Ovary (tissue), 9 donors: ENCODE data around the gene LONRF2. TPM values are rescaled to one million over a fixed set of nuclear protein-coding genes. Genes with fewer than 3 reads are reported as not detected.
"Not testable (repeated sequence)": the region's sequence is repeated elsewhere in the genome, so short reads cannot be mapped to it uniquely, and the experiment has no call there.

Source experiments
- DNase-seq, 5 donors: peaks; one replicate each; pipeline ENCODE4 v3.0.0-alpha.2; 2019 to 2020
- H3K27ac ChIP-seq, 2 donors: fragments of 200-600 bp; one replicate each; pipeline versions ENCODE4 v1.5.1 to v1.8.0; 2019 to 2022
- H3K27me3 ChIP-seq: fragments of 200-600 bp; one replicate; pipeline ENCODE4 v1.8.0; 2022
- H3K36me3 ChIP-seq: fragments of 200-600 bp; sonication (generic); one replicate; pipeline ENCODE4 v1.5.1; 2019
- H3K4me1 ChIP-seq: one replicate; pipeline ENCODE4 v1.8.1; 2013; ENCODE audit warnings: mild to moderate bottlenecking, moderate library complexity; ENCODE audit not compliant: insufficient read depth
- H3K4me3 ChIP-seq: fragments of 200-600 bp; sonication (generic); one replicate; pipeline ENCODE4 v1.5.1; 2017
- H3K9me3 ChIP-seq, 2 donors: fragments of 200-600 bp in 1 of 2; sonication (generic) in 1 of 2; one replicate each; pipeline versions ENCODE4 v1.5.1 to v1.8.1; 2013 to 2019; ENCODE audit warnings: mild to moderate bottlenecking in 1 of 2, moderate library complexity in 1 of 2
- EP300 ChIP-seq: sonication (generic); formaldehyde crosslinking; IDR thresholded peaks from one replicate; pipeline ENCODE4 v1.6.1; 2017; ENCODE audit warnings: antibody characterized with exemption
- POLR2A ChIP-seq: fragments of 450-650 bp; IDR thresholded peaks from one replicate; pipeline ENCODE4 v1.6.1; 2017; ENCODE audit warnings: antibody characterized with exemption, mild to moderate bottlenecking, moderate library complexity
- WGBS, 3 donors: extraction: QIAGEN DNeasy Blood & Tissue Kit in 1 of 3; methylation state at CpG; one replicate each; pipeline versions ENCODE4 v1.1.5 to v1.1.7; 2013 to 2017; 5-methylcytosine and 5-hydroxymethylcytosine counted together
- intact Hi-C, 4 donors: fragments of 100-400 bp; cut with DNase I; formaldehyde crosslinking; loops; one replicate each; pipeline versions ENCODE4 v1.11.0 to v1.15.1; 2022 to 2023
- polyA plus RNA-seq, 2 donors: library from polyadenylated mRNA; stranded (reverse); fragments of 200-250 nt in 1 of 2; fragments of 350-450 nt in 1 of 2; fragmentation: Illumina TruSeq in 1 of 2; extraction: RNeasy Lipid Tissue Mini Kit (QIAGEN cat#74804) in 1 of 2; gene quantifications; one replicate each; pipeline ENCODE4 v1.2.3, GENCODE V29; 2013 to 2014
- total RNA-seq, 7 donors: library from RNA; depleted of rRNA in 2 of 7; stranded (reverse); fragments of >200 nt in 2 of 7; fragmentation: NEBNext Ultra II Directional in 3 of 7; extraction: Animal tissue kit (Norgen Biotek cat#: 25700) in 3 of 7; gene quantifications; one replicate each; pipeline versions ENCODE4 v1.1.0 to v1.2.4, GENCODE V29; 2016 to 2023
- TF ChIP-seq, protein P1 (sequence below), 3 donors: fragments of 450-650 bp in 2 of 3; fragments of 200-600 bp in 1 of 3; IDR thresholded peaks; one replicate each; pipeline versions ENCODE4 v1.5.1 to v1.8.0; 2016 to 2022; ENCODE audit warnings: antibody characterized with exemption in 3 of 3, mild to moderate bottlenecking in 1 of 3
- donor health status: DM: no; HTN: no; CAD: no; lungs with moderate emphysema.
- donor health status: DM: no; HTN: no; CAD: no.
- donor health status: Bipolar disorder and iron deficiency.
- donor health status: DM: yes; HTN: yes; CAD: no.
- donor health status: DM: no; HTN: no; CAD: no.
- donor health status: DM: yes; HTN: yes; CAD: no.

Gene LONRF2
- total and polyA plus RNA-seq, 9 donors: 4.7 to 133 (median 29.5) TPM

DNA sequence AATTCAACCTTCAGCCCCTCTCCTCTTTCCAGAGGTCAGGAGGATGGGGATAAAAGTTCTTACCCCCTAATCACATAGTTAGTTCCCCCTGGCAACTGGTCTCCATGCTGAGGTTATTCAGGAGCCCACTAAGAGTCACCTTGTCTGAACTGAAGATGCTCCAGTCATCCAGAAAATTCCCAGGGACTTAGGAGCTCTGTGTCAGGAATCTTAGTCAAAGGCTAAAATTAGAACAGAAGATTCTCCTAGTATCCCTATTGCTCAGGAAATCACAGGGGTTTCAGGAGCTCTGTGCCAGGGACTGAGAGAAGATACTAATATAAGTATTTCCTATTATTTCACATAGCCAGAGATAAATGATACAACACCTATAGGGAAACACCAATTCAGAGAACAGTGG is 37.3 kb upstream of the LONRF2 start:
- Histone ChIP-seq H3K27me3 (no peaks in the 10 kb centered on the region), H3K9me3 (no peaks in the 10 kb centered on the region), H3K27ac (no peak overlapping the region), H3K4me3 (no peak overlapping the region), H3K36me3 (no peaks in the 10 kb centered on the region), H3K4me1 (no peaks in the 10 kb centered on the region)
- no peak for DNase-seq
- intact Hi-C loops: no loop called here
- TF ChIP-seq, protein P1, sequence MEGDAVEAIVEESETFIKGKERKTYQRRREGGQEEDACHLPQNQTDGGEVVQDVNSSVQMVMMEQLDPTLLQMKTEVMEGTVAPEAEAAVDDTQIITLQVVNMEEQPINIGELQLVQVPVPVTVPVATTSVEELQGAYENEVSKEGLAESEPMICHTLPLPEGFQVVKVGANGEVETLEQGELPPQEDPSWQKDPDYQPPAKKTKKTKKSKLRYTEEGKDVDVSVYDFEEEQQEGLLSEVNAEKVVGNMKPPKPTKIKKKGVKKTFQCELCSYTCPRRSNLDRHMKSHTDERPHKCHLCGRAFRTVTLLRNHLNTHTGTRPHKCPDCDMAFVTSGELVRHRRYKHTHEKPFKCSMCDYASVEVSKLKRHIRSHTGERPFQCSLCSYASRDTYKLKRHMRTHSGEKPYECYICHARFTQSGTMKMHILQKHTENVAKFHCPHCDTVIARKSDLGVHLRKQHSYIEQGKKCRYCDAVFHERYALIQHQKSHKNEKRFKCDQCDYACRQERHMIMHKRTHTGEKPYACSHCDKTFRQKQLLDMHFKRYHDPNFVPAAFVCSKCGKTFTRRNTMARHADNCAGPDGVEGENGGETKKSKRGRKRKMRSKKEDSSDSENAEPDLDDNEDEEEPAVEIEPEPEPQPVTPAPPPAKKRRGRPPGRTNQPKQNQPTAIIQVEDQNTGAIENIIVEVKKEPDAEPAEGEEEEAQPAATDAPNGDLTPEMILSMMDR (IDR thresholded peaks at IDR 0.05): no peak
- no peak for TF ChIP-seq POLR2A
- TF ChIP-seq EP300: no peak

DNA sequence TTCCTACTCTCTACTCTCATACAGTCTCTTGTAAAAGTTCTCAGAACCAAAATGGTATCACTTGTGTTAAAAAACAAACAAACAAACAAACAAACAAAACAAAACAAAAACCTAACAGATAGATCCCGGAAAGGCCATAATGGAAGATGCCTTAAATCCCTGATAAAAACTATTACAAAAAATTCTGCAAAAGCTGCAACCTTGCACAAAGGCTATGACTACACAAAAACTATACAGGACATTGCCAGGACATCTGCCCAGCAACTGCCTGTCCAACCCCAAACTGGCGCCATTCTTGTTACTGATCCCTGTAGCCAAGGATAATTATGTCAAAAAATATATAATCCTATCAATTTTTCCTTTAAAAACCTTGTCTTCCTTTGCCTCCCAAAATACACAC is 36.3 kb upstream of the LONRF2 start:
- intact Hi-C loops: no loop called here
- no peak for DNase-seq
- WGBS, 3 donors: 89 to 92% (median 91%) methylated on average over 2 of the region's 2 CpGs
- H3K4me1 ChIP-seq: no peaks in the 10 kb centered on the region
- no peaks in the 10 kb centered on the region for H3K27me3 ChIP-seq
- TF ChIP-seq, protein P1 (IDR thresholded peaks at IDR 0.05): no peak
- TF ChIP-seq EP300 (no peak), POLR2A (no peak)
- H3K36me3 ChIP-seq: no peaks in the 10 kb centered on the region
- no peak overlapping the region for H3K4me3 ChIP-seq
- H3K27ac ChIP-seq: no peak overlapping the region
- no peaks in the 10 kb centered on the region for H3K9me3 ChIP-seq

DNA sequence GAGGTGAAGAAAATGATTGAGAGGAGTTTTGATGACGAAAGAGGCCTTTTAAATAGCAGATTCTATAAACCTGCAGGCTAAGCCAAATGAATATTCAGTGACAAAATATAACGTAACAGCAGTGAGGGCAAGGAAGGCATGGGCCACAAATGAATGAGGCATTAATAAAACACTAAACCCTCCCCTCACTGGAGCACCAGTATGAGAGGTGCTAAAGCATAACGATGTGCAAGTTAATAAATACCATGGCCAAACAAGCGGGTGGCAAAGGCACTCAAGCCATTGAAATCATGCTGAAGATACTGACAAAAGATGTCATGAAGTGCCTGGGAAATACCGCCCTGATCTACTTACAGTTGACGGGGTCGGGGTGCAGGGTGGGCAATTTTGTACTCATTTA is 30.2 kb upstream of the LONRF2 start:
- no peak overlapping the region for H3K27ac ChIP-seq
- no peaks in the 10 kb centered on the region for H3K27me3 ChIP-seq
- intact Hi-C loops: no loop called here
- peaks cover 5% of the 10 kb centered on the region for H3K4me1 ChIP-seq
- no peaks in the 10 kb centered on the region for H3K9me3 ChIP-seq
- no peak for DNase-seq
- no peak overlapping the region for H3K4me3 ChIP-seq
- no peaks in the 10 kb centered on the region for H3K36me3 ChIP-seq
- TF ChIP-seq POLR2A (no peak), EP300 (no peak)
- TF ChIP-seq, protein P1 (IDR thresholded peaks at IDR 0.05): no peak
- WGBS, 3 donors: 92 to 95% (median 95%) methylated on average over 7 of the region's 7 CpGs

DNA sequence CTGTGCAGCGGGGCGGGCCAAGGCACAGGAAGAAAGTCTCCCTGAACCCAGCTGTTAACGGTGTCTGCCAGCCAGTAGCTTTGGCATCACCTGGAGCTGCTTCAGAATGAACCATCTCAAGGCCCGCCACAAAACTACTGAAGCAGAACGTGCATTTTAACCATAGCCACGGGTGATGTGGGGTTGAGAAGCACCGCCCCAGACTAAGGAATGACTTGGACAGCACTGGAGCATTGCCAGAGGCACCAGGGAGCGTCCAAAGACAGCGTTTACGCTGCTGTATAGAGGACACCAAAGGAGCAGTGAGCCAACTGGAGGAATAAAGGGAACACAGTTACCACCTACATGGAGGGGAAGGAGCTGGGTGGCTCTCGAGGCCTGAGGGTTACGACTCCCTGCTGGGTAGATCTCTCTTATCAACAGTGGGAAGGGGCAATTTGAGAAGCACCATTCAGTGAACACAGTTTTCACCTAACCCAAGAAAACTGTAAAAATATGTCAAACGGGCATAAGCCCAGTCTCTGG is 28.4 kb upstream of the LONRF2 start:
- peak; percentile 35 to 72 (median 39) for DNase-seq
- WGBS, 3 donors: 29 to 35% (median 33%) methylated on average over 13 of the region's 13 CpGs
- Histone ChIP-seq H3K27ac (no peak overlapping the region), H3K36me3 (no peaks in the 10 kb centered on the region), H3K4me1 (peaks cover 5% of the 10 kb centered on the region), H3K4me3 (no peak overlapping the region), H3K9me3 (no peaks in the 10 kb centered on the region), H3K27me3 (no peaks in the 10 kb centered on the region)
- TF ChIP-seq, protein P1 (IDR thresholded peaks at IDR 0.05): no peak
- no peak for TF ChIP-seq EP300
- no peak for TF ChIP-seq POLR2A
- intact Hi-C loops: no loop called here

DNA sequence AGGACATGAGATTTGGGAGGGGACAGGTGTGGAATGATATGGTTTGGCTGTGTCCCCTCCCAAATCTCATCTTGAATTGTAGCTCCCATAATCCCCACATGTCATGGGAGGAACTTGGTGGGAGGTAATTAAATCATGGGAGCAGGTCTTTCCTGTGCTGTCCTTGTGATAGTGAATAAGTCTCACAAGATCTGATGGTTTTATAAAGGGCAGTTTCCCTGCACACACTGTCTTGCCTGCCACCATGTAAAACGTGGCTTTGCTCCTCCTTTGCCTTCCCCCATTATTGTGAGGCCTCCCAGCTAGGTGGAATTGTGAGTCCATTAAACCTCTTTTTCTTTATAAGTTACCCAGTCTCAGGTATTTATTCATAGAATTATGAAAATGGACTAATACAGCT is 22.8 kb upstream of the LONRF2 start:
- DNase-seq, H3K4me1 ChIP-seq, H3K36me3 ChIP-seq, H3K4me3 ChIP-seq, H3K27ac ChIP-seq, intact Hi-C loops, H3K9me3 ChIP-seq, H3K27me3 ChIP-seq: not testable (repeated sequence)
- WGBS, 3 donors: 32 to 38% (median 34%) methylated on average over 1 of the region's 1 CpG
